Measurements from ENCODE around the gene MEF2A.

MEF2A gene

GRCh38 chr15:99536422-99537040 lies 29.3 kb upstream of the MEF2A start:
- H3K4me1 Mint-ChIP-seq, result peaks cover 13% of the 10 kb centered on the region
- no peaks in the 10 kb centered on the region for H3K9me3 Mint-ChIP-seq
- no peak overlapping the region for H3K4me3 Mint-ChIP-seq
- no peaks in the 10 kb centered on the region for H3K36me3 Mint-ChIP-seq (ENCODE audit: low read depth)
- no peak for TF ChIP-seq CTCF (IDR thresholded peaks at IDR 0.05)
- peaks cover 4% of the 10 kb centered on the region for H3K27me3 Mint-ChIP-seq (ENCODE audit: low read depth, poor library complexity)
- H3K27ac Mint-ChIP-seq, result no peak overlapping the region
- DNase-seq, result no peak

GRCh38 chr15:99537344-99537743 lies 28.4 kb upstream of the MEF2A start:
- no peak for DNase-seq
- no peaks in the 10 kb centered on the region for H3K9me3 Mint-ChIP-seq
- no peak for TF ChIP-seq CTCF (IDR thresholded peaks at IDR 0.05)
- H3K27ac Mint-ChIP-seq, result no peak overlapping the region
- H3K27me3 Mint-ChIP-seq (ENCODE audit: low read depth, poor library complexity), result peaks cover 4% of the 10 kb centered on the region
- H3K4me3 Mint-ChIP-seq, result no peak overlapping the region
- H3K36me3 Mint-ChIP-seq (ENCODE audit: low read depth), result no peaks in the 10 kb centered on the region
- peaks cover 13% of the 10 kb centered on the region for H3K4me1 Mint-ChIP-seq

- H3K36me3 Mint-ChIP-seq (ENCODE audit: low read depth), result no peaks in the 10 kb centered on the region
- H3K27ac Mint-ChIP-seq, result no peak overlapping the region
- no peak overlapping the region for H3K4me3 Mint-ChIP-seq
- peaks cover 13% of the 10 kb centered on the region for H3K4me1 Mint-ChIP-seq
- DNase-seq, result no peak
- no peak for TF ChIP-seq CTCF (IDR thresholded peaks at IDR 0.05)
- H3K27me3 Mint-ChIP-seq (ENCODE audit: low read depth, poor library complexity), result peaks cover 4% of the 10 kb centered on the region
- H3K9me3 Mint-ChIP-seq, result no peaks in the 10 kb centered on the region
Observed at GRCh38 chr15:99538261-99538660, 27.5 kb upstream of the MEF2A start.

GRCh38 chr15:99542828-99543227 lies 23.0 kb upstream of the MEF2A start:
- no peak for DNase-seq

GRCh38 chr15:99545605-99546004 lies 20.2 kb upstream of the MEF2A start:
- no peak overlapping the region for H3K4me3 Mint-ChIP-seq
- H3K27ac Mint-ChIP-seq, result no peak overlapping the region
- H3K36me3 Mint-ChIP-seq (ENCODE audit: low read depth), result no peaks in the 10 kb centered on the region
- no peaks in the 10 kb centered on the region for H3K9me3 Mint-ChIP-seq
- DNase-seq, result no peak
- no peaks in the 10 kb centered on the region for H3K4me1 Mint-ChIP-seq
- no peak for TF ChIP-seq CTCF (IDR thresholded peaks at IDR 0.05)
- H3K27me3 Mint-ChIP-seq (ENCODE audit: low read depth, poor library complexity), result peaks cover 15% of the 10 kb centered on the region

More at GRCh38 chr15:99542828-99543227, 23.0 kb upstream of the MEF2A start:
- H3K27ac Mint-ChIP-seq, result no peak overlapping the region
- peaks cover 10% of the 10 kb centered on the region for H3K27me3 Mint-ChIP-seq (ENCODE audit: low read depth, poor library complexity)
- no peaks in the 10 kb centered on the region for H3K4me1 Mint-ChIP-seq
- H3K4me3 Mint-ChIP-seq, result no peak overlapping the region
- H3K36me3 Mint-ChIP-seq (ENCODE audit: low read depth), result no peaks in the 10 kb centered on the region
- no peaks in the 10 kb centered on the region for H3K9me3 Mint-ChIP-seq
- no peak for TF ChIP-seq CTCF (IDR thresholded peaks at IDR 0.05)

GRCh38 chr15:99546441-99547100 lies 19.2 kb upstream of the MEF2A start:
- H3K36me3 Mint-ChIP-seq (ENCODE audit: low read depth), result no peaks in the 10 kb centered on the region
- H3K4me3 Mint-ChIP-seq, result no peak overlapping the region
- DNase-seq, result no peak
- no peak overlapping the region for H3K27ac Mint-ChIP-seq
- H3K4me1 Mint-ChIP-seq, result no peaks in the 10 kb centered on the region
- peaks cover 11% of the 10 kb centered on the region for H3K27me3 Mint-ChIP-seq (ENCODE audit: low read depth, poor library complexity)
- no peaks in the 10 kb centered on the region for H3K9me3 Mint-ChIP-seq
- TF ChIP-seq CTCF (IDR thresholded peaks at IDR 0.05), result no peak

Measured in nephron progenitor cell (in vitro differentiated cells).